Osteoblast (primary cell): ENCODE measurements around the gene PNPLA7. TPM values are rescaled to one million over a fixed set of nuclear protein-coding genes. Genes with fewer than 3 reads are reported as not detected.

Experiments
- DNase-seq: peaks from one replicate; pipeline ENCODE4 v3.0.0; 2011; ENCODE audit warnings: low spot score, mixed read lengths; ENCODE audit not compliant: insufficient read length; ENCODE audit errors: missing footprints
- H2AFZ ChIP-seq: 2 replicates; pipeline ENCODE4 v1.6.0; 2011; ENCODE audit warnings: mild to moderate bottlenecking, low read length
- H3K27ac ChIP-seq: 2 replicates; pipeline ENCODE4 v1.5.1; 2011; ENCODE audit warnings: mild to moderate bottlenecking, low read depth, low read length, moderate library complexity
- H3K27me3 ChIP-seq: 2 replicates; pipeline ENCODE4 v1.6.0; 2012; ENCODE audit warnings: mild to moderate bottlenecking, control low read depth, inconsistent platforms, low read length, moderate library complexity; ENCODE audit not compliant: insufficient read depth
- H3K36me3 ChIP-seq: 2 replicates; pipeline ENCODE4 v1.5.1; 2011; ENCODE audit warnings: mild to moderate bottlenecking, low read length, control low read depth, moderate library complexity; ENCODE audit not compliant: insufficient read depth
- H3K4me1 ChIP-seq: 2 replicates; pipeline ENCODE4 v1.5.1; 2011; ENCODE audit warnings: mild to moderate bottlenecking, low read length, control low read depth, moderate library complexity; ENCODE audit not compliant: insufficient read depth
- H3K4me2 ChIP-seq: 2 replicates; pipeline ENCODE4 v1.6.0; 2011; ENCODE audit warnings: mild to moderate bottlenecking, low read length; ENCODE audit not compliant: insufficient read depth
- H3K4me3 ChIP-seq: fragments of 200-600 bp; sonication (generic); 3 replicates; pipeline ENCODE4 v1.5.1; 2012; ENCODE audit warnings: mild to moderate bottlenecking, low read length, inconsistent platforms; ENCODE audit not compliant: insufficient read depth
- H3K79me2 ChIP-seq: 2 replicates; pipeline ENCODE4 v1.6.0; 2012; ENCODE audit warnings: mild to moderate bottlenecking, low read length, control low read depth, inconsistent platforms; ENCODE audit not compliant: insufficient read depth
- H3K9me3 ChIP-seq: 2 replicates; pipeline ENCODE4 v1.5.1; 2011; ENCODE audit warnings: low read depth, low read length, control low read depth
- H4K20me1 ChIP-seq: 2 replicates; pipeline ENCODE4 v1.6.0; 2012; ENCODE audit warnings: mild to moderate bottlenecking, low read length, control low read depth; ENCODE audit not compliant: insufficient read depth
- total RNA-seq: library from RNA; depleted of rRNA; stranded (reverse); fragments of >200 nt; gene quantifications from 2 replicates; pipeline ENCODE4 v1.2.3, GENCODE V29; 2012
- TF ChIP-seq, protein P1 (sequence below): IDR thresholded peaks from 2 replicates; pipeline ENCODE4 v1.5.1; 2011; ENCODE audit warnings: mild to moderate bottlenecking, low read depth, low read length, moderate library complexity; ENCODE audit errors: extremely low read depth

Gene PNPLA7
- total RNA-seq, 1 donor = 1.8 TPM

DNA sequence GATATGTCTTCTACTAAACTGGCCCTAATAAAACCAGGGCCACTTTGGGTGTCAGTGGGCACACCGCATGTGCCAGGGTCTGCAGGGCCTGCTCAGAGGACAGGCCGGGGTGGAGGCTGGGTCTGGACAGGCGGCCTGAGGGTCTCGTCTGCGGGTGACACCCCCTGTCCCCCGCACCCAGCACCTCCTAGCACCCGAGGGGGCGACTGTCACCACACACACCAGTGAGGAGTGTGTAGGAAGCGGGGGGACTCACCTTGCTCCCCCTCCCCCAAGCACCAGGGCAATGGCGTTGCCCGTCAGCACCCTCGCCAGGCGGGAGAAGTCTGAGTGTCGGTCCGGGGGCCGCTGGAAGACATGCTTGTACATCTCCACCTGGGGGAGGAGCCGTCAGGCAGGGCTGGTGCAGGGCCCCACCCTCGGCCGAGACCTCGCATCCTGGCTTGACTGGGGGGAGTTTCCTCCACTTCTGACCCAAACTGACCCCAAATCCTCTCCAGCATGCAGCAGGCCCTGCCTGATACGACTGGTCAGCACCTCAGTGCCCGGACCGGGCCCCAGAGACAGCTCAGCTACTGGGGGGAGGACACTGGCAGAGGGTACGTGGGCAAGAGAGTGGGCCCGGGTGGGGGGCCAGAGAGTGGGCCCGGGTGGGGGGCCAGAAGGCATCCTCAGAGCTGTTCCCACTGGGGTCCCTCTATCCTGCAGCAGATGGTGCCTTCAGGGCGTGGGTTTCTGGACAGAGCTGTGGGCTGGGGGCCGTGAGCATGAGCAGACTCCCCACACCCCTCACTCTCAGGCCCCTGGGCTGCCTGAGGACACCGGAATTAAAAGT lies 72.2 kb downstream of the PNPLA7 start:
- H3K79me2 ChIP-seq = no peaks in the 10 kb centered on the region
- no peak overlapping the region for H3K4me3 ChIP-seq
- no peak overlapping the region for H3K4me2 ChIP-seq
- H2AFZ ChIP-seq = no peak overlapping the region
- peak; percentile 60 for DNase-seq
- H4K20me1 ChIP-seq = no peaks in the 10 kb centered on the region
- peaks cover 8% of the 10 kb centered on the region for H3K4me1 ChIP-seq
- no peak overlapping the region for H3K27ac ChIP-seq
- H3K9me3 ChIP-seq = peaks cover 3% of the 10 kb centered on the region
- TF ChIP-seq, protein P1, sequence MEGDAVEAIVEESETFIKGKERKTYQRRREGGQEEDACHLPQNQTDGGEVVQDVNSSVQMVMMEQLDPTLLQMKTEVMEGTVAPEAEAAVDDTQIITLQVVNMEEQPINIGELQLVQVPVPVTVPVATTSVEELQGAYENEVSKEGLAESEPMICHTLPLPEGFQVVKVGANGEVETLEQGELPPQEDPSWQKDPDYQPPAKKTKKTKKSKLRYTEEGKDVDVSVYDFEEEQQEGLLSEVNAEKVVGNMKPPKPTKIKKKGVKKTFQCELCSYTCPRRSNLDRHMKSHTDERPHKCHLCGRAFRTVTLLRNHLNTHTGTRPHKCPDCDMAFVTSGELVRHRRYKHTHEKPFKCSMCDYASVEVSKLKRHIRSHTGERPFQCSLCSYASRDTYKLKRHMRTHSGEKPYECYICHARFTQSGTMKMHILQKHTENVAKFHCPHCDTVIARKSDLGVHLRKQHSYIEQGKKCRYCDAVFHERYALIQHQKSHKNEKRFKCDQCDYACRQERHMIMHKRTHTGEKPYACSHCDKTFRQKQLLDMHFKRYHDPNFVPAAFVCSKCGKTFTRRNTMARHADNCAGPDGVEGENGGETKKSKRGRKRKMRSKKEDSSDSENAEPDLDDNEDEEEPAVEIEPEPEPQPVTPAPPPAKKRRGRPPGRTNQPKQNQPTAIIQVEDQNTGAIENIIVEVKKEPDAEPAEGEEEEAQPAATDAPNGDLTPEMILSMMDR = no peak
- H3K36me3 ChIP-seq = no peaks in the 10 kb centered on the region
- H3K27me3 ChIP-seq = no peaks in the 10 kb centered on the region

DNA sequence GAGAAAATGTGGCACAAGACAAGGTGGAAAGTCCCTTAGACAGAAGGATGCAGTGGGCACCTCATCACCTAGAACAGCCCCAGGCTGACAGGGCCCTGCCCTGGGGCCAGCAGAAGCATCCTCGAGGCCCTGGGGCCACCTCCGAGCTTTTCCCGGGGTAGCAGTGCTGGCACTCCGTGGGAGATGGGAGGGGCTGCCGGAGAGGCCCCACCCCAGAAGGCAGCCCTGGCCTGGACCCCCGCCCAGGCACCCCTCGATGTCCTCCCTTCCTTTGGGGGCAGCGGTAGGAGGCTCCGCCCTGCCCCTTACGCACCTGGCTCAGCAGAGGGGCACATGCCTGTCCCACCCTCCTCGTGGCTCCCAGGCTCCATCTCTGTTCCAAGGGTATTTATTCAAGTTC lies 73.3 kb downstream of the PNPLA7 start:
- Histone ChIP-seq H4K20me1 (no peaks in the 10 kb centered on the region), H3K79me2 (no peaks in the 10 kb centered on the region), H3K27me3 (no peaks in the 10 kb centered on the region), H3K27ac (no peak overlapping the region), H3K36me3 (no peaks in the 10 kb centered on the region), H3K4me2 (no peak overlapping the region), H3K4me3 (no peak overlapping the region), H2AFZ (no peak overlapping the region), H3K9me3 (peaks cover 3% of the 10 kb centered on the region), H3K4me1 (no peaks in the 10 kb centered on the region)
- TF ChIP-seq, protein P1 = no peak
- peak; percentile 51 for DNase-seq

DNA sequence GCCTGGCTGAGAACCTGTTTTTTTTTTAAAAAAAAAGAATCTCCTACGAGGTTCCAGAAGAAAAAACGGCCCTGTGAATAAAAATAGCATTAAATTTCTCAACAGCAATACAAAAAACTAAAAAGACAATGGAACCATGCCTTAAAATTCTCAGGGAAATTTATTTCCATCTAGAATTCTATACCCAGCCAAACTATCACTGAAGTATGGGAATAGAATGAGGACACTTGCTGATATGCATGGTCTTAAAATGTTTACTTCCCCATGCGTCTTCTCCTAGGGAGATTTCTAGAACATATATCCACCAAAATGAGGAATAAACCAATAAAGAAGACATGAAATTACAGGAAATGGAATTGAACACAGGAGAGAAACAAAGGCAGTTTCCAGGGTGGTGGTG lies 74.5 kb downstream of the PNPLA7 start:
- H3K27ac ChIP-seq = no peak overlapping the region
- H3K79me2 ChIP-seq = no peaks in the 10 kb centered on the region
- peaks cover 3% of the 10 kb centered on the region for H3K9me3 ChIP-seq
- no peaks in the 10 kb centered on the region for H3K36me3 ChIP-seq
- H3K27me3 ChIP-seq = no peaks in the 10 kb centered on the region
- H3K4me3 ChIP-seq = no peak overlapping the region
- TF ChIP-seq, protein P1 = no peak
- DNase-seq = no peak
- no peak overlapping the region for H3K4me2 ChIP-seq
- no peaks in the 10 kb centered on the region for H4K20me1 ChIP-seq
- H3K4me1 ChIP-seq = no peaks in the 10 kb centered on the region
- no peak overlapping the region for H2AFZ ChIP-seq

GRCh38 chr9:137474271-137474670 lies 75.9 kb downstream of the PNPLA7 start:
- Histone ChIP-seq H3K79me2 (no peaks in the 10 kb centered on the region), H3K27me3 (peaks cover 5% of the 10 kb centered on the region), H3K4me1 (no peaks in the 10 kb centered on the region), H4K20me1 (no peaks in the 10 kb centered on the region), H3K9me3 (peaks cover 3% of the 10 kb centered on the region), H3K4me3 (no peak overlapping the region), H3K36me3 (no peaks in the 10 kb centered on the region), H2AFZ (no peak overlapping the region), H3K4me2 (no peak overlapping the region), H3K27ac (no peak overlapping the region)
- TF ChIP-seq, protein P1 = no peak
- no peak for DNase-seq
